Caco-2 (cell line): ENCODE data around the gene DOCK9. TPM values are rescaled to one million over a fixed set of nuclear protein-coding genes. Genes with fewer than 3 reads are reported as not detected.
A peak's percentile ranks its signal among the peaks of the same experiment; 100 is the strongest.

Experiments used
- BruUV-seq: library from RNA; stranded (reverse); fragments of 400-500 nt; replicated peaks from 2 replicates; lab custom pipeline; 2021; lab: Mats Ljungman, UMichigan
- CTCF ChIA-PET: fragments of 300-600 bp; sonication (Branson Sonifier 250); formaldehyde crosslinking; loops from one replicate; lab custom pipeline; 2022; ENCODE audit warnings: antibody characterized with exemption; lab: Charles Lee
- POLR2A ChIA-PET: fragments of 300-600 bp; sonication (Branson Sonifier 250); formaldehyde crosslinking; loops from one replicate; lab custom pipeline; 2022; ENCODE audit warnings: antibody characterized with exemption; lab: Charles Lee
- DNase-seq, 2 experiments: peaks; one replicate each; pipeline versions ENCODE4 v3.0.0 to v3.0.0-alpha.2; 2020 to 2022
- H3K27me3 ChIP-seq: replicated peaks from 2 replicates; pipeline ENCODE4 v1.6.0; 2011; ENCODE audit warnings: low read length; ENCODE audit not compliant: control insufficient read depth, insufficient read depth
- H3K36me3 ChIP-seq: 2 replicates; pipeline ENCODE4 v1.5.1; 2011; ENCODE audit warnings: low read length; ENCODE audit not compliant: control insufficient read depth, insufficient read depth
- H3K4me1 ChIP-seq: fragments of 250-450 bp; sonication (Bioruptor Pico); 2 replicates; pipeline ENCODE4 v1.5.1; 2020; ENCODE audit warnings: mild to moderate bottlenecking
- H3K4me3 ChIP-seq: 2 replicates; pipeline ENCODE4 v1.5.1; 2011; ENCODE audit warnings: low read depth, mild to moderate bottlenecking, control low read depth, low read length
- H3K9me3 ChIP-seq: fragments of 250-450 bp; sonication (Bioruptor Pico); 2 replicates; pipeline ENCODE4 v1.5.1; 2020; ENCODE audit warnings: mild to moderate bottlenecking, moderate library complexity
- H3K27ac Mint-ChIP-seq: one replicate; pipeline ENCODE4 v1.8.0; 2022; ENCODE audit warnings: mixed read lengths; ENCODE audit not compliant: unreplicated experiment
- H3K27me3 Mint-ChIP-seq: one replicate; pipeline ENCODE4 v1.8.0; 2022; ENCODE audit warnings: mixed read lengths; ENCODE audit not compliant: insufficient read depth, unreplicated experiment
- H3K36me3 Mint-ChIP-seq: one replicate; pipeline ENCODE4 v1.8.0; 2022; ENCODE audit warnings: mild to moderate bottlenecking, mixed read lengths; ENCODE audit not compliant: insufficient read depth, unreplicated experiment
- H3K4me1 Mint-ChIP-seq: one replicate; pipeline ENCODE4 v1.8.0; 2022; ENCODE audit warnings: low read depth, mixed read lengths; ENCODE audit not compliant: unreplicated experiment
- H3K4me3 Mint-ChIP-seq: one replicate; pipeline ENCODE4 v1.8.0; 2022; ENCODE audit warnings: mild to moderate bottlenecking, moderate library complexity, mixed read lengths; ENCODE audit not compliant: unreplicated experiment
- H3K9me3 Mint-ChIP-seq: one replicate; pipeline ENCODE4 v1.8.0; 2022; ENCODE audit warnings: mixed read lengths; ENCODE audit not compliant: unreplicated experiment
- CTCF ChIP-seq, 2 experiments: fragments of 200-600 bp in 1 of 2; IDR thresholded peaks; 1 replicate in 1 of 2; 2 replicates in 1 of 2; pipeline versions ENCODE4 v1.5.1 to v1.8.0; 2011 to 2022; ENCODE audit warnings: antibody characterized with exemption in 1 of 2, control low read depth in 1 of 2, inconsistent platforms in 1 of 2, low read depth in 1 of 2, low read length in 1 of 2, mild to moderate bottlenecking in 1 of 2, moderate library complexity in 1 of 2; ENCODE audit not compliant: insufficient read depth in 1 of 2, severe bottlenecking in 1 of 2, unreplicated experiment in 1 of 2
- intact Hi-C: fragments of 100-400 bp; cut with micrococcal nuclease; formaldehyde crosslinking; loops from one replicate; pipeline ENCODE4 v1.10.0; 2022; ENCODE audit not compliant: unreplicated experiment
- total RNA-seq: library from RNA; stranded (reverse); gene quantifications from 2 replicates; pipeline ENCODE4 v1.2.3, GENCODE V29; 2022

The DOCK9 gene
- total RNA-seq, 1 experiment from 2014 or later, result 260 TPM

GRCh38 chr13:98787996-98788395 is 189.9 kb downstream of the DOCK9 start:
- H3K27me3 ChIP-seq, result no peaks in the 10 kb centered on the region
- H3K9me3 ChIP-seq, result no peaks in the 10 kb centered on the region
- no TSS peak for BruUV-seq
- peaks cover 2% of the 10 kb centered on the region; the same call in 1 of the 2 replicates for H3K36me3 ChIP-seq
- peak overlapping the region; percentile 3 for H3K27ac Mint-ChIP-seq
- H3K4me3 Mint-ChIP-seq, result no peak overlapping the region
- intact Hi-C loops, result no loop called here
- H3K4me3 ChIP-seq, result no peak overlapping the region
- POLR2A ChIA-PET, result no interaction called here
- no peaks in the 10 kb centered on the region for H3K27me3 Mint-ChIP-seq
- DNase-seq, result no peak
- H3K4me1 Mint-ChIP-seq, result no peaks in the 10 kb centered on the region
- H3K4me1 ChIP-seq, result 0 out of 2 replicates have a peak, but pooled peaks cover 3% of the 10 kb centered on the region
- CTCF ChIA-PET, result no interaction called here
- TF ChIP-seq CTCF (IDR thresholded peaks at IDR 0.05; ENCODE audit: insufficient read depth in 1 of 2, low read depth in 1 of 2, low read length in 1 of 2, severe bottlenecking in 1 of 2, unreplicated experiment in 1 of 2), result no peak
- no peaks in the 10 kb centered on the region for H3K9me3 Mint-ChIP-seq
- H3K36me3 Mint-ChIP-seq, result peaks cover 20% of the 10 kb centered on the region

- DNase-seq, result no peak
- Mint-ChIP-seq H3K9me3 (no peaks in the 10 kb centered on the region), H3K4me3 (no peak overlapping the region), H3K27ac (no peak overlapping the region), H3K27me3 (no peaks in the 10 kb centered on the region), H3K36me3 (peaks cover 14% of the 10 kb centered on the region), H3K4me1 (no peaks in the 10 kb centered on the region)
- ChIA-PET CTCF (no interaction called here), POLR2A (no interaction called here)
- BruUV-seq, result no TSS peak
- no peak for TF ChIP-seq CTCF (IDR thresholded peaks at IDR 0.05; ENCODE audit: insufficient read depth in 1 of 2, low read depth in 1 of 2, low read length in 1 of 2, severe bottlenecking in 1 of 2, unreplicated experiment in 1 of 2)
- H3K36me3 ChIP-seq, result no peaks in the 10 kb centered on the region
- no peaks in the 10 kb centered on the region for H3K27me3 ChIP-seq
- H3K4me1 ChIP-seq, result 0 out of 2 replicates have a peak, but pooled peaks cover 3% of the 10 kb centered on the region
- H3K9me3 ChIP-seq, result no peaks in the 10 kb centered on the region
- no peak overlapping the region for H3K4me3 ChIP-seq
- intact Hi-C loops, result no loop called here
These were observed 190.7 kb downstream of the DOCK9 start for GRCh38 chr13:98787173-98787572.

GRCh38 chr13:98786023-98786422 is 191.8 kb downstream of the DOCK9 start:
- ChIA-PET POLR2A (no interaction called here), CTCF (no interaction called here)
- Mint-ChIP-seq H3K27ac (no peak overlapping the region), H3K36me3 (peaks cover 9% of the 10 kb centered on the region), H3K4me3 (no peak overlapping the region), H3K9me3 (no peaks in the 10 kb centered on the region), H3K4me1 (no peaks in the 10 kb centered on the region), H3K27me3 (no peaks in the 10 kb centered on the region)
- H3K9me3 ChIP-seq, result no peaks in the 10 kb centered on the region
- DNase-seq, result no peak
- no peaks in the 10 kb centered on the region for H3K36me3 ChIP-seq
- 0 out of 2 replicates have a peak, but pooled peaks cover 3% of the 10 kb centered on the region for H3K4me1 ChIP-seq
- intact Hi-C loops, result no loop called here
- H3K27me3 ChIP-seq, result no peaks in the 10 kb centered on the region
- BruUV-seq, result no TSS peak
- no peak overlapping the region for H3K4me3 ChIP-seq
- no peak for TF ChIP-seq CTCF (IDR thresholded peaks at IDR 0.05; ENCODE audit: insufficient read depth in 1 of 2, low read depth in 1 of 2, low read length in 1 of 2, severe bottlenecking in 1 of 2, unreplicated experiment in 1 of 2)
